Type B pancreatic cell (in vitro differentiated cells): Measurements from ENCODE around the gene RBMS3. TPM values are rescaled to one million over a fixed set of nuclear protein-coding genes. Genes with fewer than 3 reads are reported as not detected.

ENCODE experiments used
- DNase-seq: peaks from one replicate; pipeline ENCODE4 v3.0.0; 2021; ENCODE audit warnings: mixed read lengths; ENCODE audit not compliant: unreplicated experiment; ENCODE audit errors: extremely low spot score
- H3K27ac Mint-ChIP-seq: 2 replicates; pipeline ENCODE4 v1.8.0; 2021; ENCODE audit warnings: mild to moderate bottlenecking, mixed read lengths
- H3K27me3 Mint-ChIP-seq: 2 replicates; pipeline ENCODE4 v1.8.0; 2021; ENCODE audit warnings: mixed read lengths
- H3K36me3 Mint-ChIP-seq: 2 replicates; pipeline ENCODE4 v1.8.0; 2021; ENCODE audit warnings: mixed read lengths
- H3K4me1 Mint-ChIP-seq: one replicate; pipeline ENCODE4 v1.8.0; 2021; ENCODE audit warnings: mixed read lengths; ENCODE audit not compliant: unreplicated experiment
- H3K4me3 Mint-ChIP-seq: 2 replicates; pipeline ENCODE4 v1.8.0; 2021; ENCODE audit warnings: mild to moderate bottlenecking, mixed read lengths
- H3K9me3 Mint-ChIP-seq: 2 replicates; pipeline ENCODE4 v1.8.0; 2021; ENCODE audit warnings: mixed read lengths
- CTCF ChIP-seq: fragments of 200-600 bp; sonication (generic); conservative IDR thresholded peaks from 2 replicates; pipeline ENCODE4 v1.5.0; 2021; ENCODE audit warnings: antibody characterized with exemption, mild to moderate bottlenecking
- total RNA-seq: library from RNA; stranded (reverse); gene quantifications from 2 replicates; pipeline ENCODE4 v1.2.1, GENCODE V29; 2021; ENCODE audit warnings: low replicate concordance

The RBMS3 gene
- total RNA-seq, 1 donor from 2014 or later = 36.6 TPM

GRCh38 chr3:29255854-29256696 is 24.8 kb upstream of the RBMS3 start:
- no peaks in the 10 kb centered on the region for H3K4me1 Mint-ChIP-seq
- no peak overlapping the region for H3K4me3 Mint-ChIP-seq
- no peak overlapping the region for H3K27ac Mint-ChIP-seq
- peaks cover 4% of the 10 kb centered on the region for H3K27me3 Mint-ChIP-seq
- TF ChIP-seq CTCF = no peak
- no peaks in the 10 kb centered on the region for H3K36me3 Mint-ChIP-seq
- H3K9me3 Mint-ChIP-seq = no peaks in the 10 kb centered on the region
- DNase-seq = no peak

- no peak for TF ChIP-seq CTCF
- Mint-ChIP-seq H3K4me3 (no peak overlapping the region), H3K4me1 (no peaks in the 10 kb centered on the region), H3K36me3 (no peaks in the 10 kb centered on the region), H3K9me3 (no peaks in the 10 kb centered on the region), H3K27me3 (peaks cover 4% of the 10 kb centered on the region), H3K27ac (no peak overlapping the region)
- no peak for DNase-seq
Measured at GRCh38 chr3:29258161-29258560, 22.7 kb upstream of the RBMS3 start.

- no peak for TF ChIP-seq CTCF
- Mint-ChIP-seq H3K36me3 (no peaks in the 10 kb centered on the region), H3K9me3 (no peaks in the 10 kb centered on the region), H3K27me3 (peaks cover 4% of the 10 kb centered on the region), H3K4me1 (peaks cover 11% of the 10 kb centered on the region), H3K4me3 (no peak overlapping the region), H3K27ac (no peak overlapping the region)
- DNase-seq = no peak
Measured at GRCh38 chr3:29261119-29261518, 19.8 kb upstream of the RBMS3 start.

GRCh38 chr3:29263476-29263875 is 17.4 kb upstream of the RBMS3 start:
- no peak for TF ChIP-seq CTCF
- DNase-seq = no peak
- no peak overlapping the region for H3K4me3 Mint-ChIP-seq

GRCh38 chr3:29265509-29266072 is 15.3 kb upstream of the RBMS3 start:
- Mint-ChIP-seq H3K27me3 (no peaks in the 10 kb centered on the region), H3K4me1 (peaks cover 11% of the 10 kb centered on the region)

More at GRCh38 chr3:29263476-29263875, 17.4 kb upstream of the RBMS3 start:
- no peaks in the 10 kb centered on the region for H3K36me3 Mint-ChIP-seq
- no peak overlapping the region for H3K27ac Mint-ChIP-seq
- H3K27me3 Mint-ChIP-seq = no peaks in the 10 kb centered on the region
- no peaks in the 10 kb centered on the region for H3K9me3 Mint-ChIP-seq
- H3K4me1 Mint-ChIP-seq = peaks cover 11% of the 10 kb centered on the region

More at GRCh38 chr3:29265509-29266072, 15.3 kb upstream of the RBMS3 start:
- no peak overlapping the region for H3K4me3 Mint-ChIP-seq
- no peaks in the 10 kb centered on the region for H3K36me3 Mint-ChIP-seq
- no peak for DNase-seq
- no peak for TF ChIP-seq CTCF
- no peak overlapping the region for H3K27ac Mint-ChIP-seq
- H3K9me3 Mint-ChIP-seq = no peaks in the 10 kb centered on the region
